ENCODE data around the gene OSBPL9.

OSBPL9 gene

GRCh38 chr1:51610637-51611036 is 6.3 kb upstream of the OSBPL9 start:
- FAIRE-seq = no peak

DNA sequence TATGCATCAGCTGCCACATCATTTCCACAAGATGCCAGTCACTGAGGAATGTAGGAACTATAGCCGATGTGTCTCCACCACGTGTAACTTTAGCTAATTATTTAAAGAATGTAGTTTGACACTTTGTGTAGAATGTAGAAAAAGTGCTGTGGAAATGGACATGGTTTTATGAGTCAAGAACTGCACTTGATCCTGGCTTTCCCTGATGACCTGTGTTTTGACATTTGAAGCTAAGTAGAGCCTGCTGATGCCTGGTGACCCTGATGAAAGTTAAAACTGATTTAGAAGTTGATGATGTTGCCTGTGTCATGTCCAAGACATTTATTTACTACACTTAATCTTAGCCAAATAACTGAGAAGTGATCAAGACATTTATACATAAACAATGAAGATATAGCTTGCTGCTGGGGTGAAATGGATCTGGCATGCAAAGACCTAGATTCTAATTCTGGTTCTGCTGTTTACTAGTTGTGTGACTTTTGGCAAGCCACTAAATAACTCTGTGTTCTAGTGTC is 4.4 kb upstream of the OSBPL9 start:
- no peak for FAIRE-seq

DNA sequence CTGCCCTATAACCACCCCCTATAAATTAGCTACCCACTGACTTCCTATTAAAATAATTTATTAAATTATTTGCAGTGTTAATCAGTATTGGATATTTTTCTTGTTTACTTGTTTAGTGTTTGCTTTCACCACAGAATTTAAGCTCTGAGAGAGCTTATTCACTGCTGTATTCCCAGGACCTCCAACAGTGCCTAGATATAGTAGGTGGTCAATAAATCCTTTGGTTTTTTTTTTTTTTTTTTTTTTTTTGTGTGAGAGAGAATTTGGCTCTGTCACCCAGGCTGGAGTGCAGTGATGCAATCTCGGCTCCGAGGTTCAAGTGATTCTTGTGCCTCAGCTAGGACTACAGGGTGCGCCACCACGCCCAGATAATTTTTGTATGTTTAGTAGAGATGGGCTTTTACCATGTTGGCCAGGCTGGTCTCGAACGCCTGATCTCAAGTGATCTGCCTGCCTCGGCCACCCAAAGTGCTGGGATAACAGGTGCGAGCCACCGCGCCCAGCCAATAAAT is 1.1 kb upstream of the OSBPL9 start:
- no peak for FAIRE-seq

GRCh38 chr1:51616490-51616889 is 402 bp upstream of the OSBPL9 start:
- FAIRE-seq = no peak

DNA sequence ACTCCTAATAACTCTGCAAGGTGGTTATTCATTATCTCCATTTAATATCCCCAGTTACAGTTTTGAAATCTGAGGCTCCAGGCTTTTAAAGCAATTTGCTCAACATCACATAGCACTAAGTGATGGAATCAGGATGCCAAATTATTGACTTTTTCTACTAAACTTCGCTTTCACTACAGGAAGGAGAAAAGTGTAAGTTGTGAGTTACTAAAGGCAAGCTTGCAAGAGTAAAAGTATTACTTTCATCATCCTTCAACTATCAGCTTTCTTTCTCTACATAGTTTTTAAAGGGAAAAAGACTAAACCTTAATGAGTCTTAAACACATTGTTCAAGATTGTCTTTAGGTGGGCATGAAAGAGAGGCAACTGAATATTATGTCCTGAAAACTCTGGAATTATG is 1.8 kb downstream of the OSBPL9 start:
- FAIRE-seq = no peak

- no peak for FAIRE-seq
These were observed 3.6 kb downstream of the OSBPL9 start for GRCh38 chr1:51620470-51620869.

DNA sequence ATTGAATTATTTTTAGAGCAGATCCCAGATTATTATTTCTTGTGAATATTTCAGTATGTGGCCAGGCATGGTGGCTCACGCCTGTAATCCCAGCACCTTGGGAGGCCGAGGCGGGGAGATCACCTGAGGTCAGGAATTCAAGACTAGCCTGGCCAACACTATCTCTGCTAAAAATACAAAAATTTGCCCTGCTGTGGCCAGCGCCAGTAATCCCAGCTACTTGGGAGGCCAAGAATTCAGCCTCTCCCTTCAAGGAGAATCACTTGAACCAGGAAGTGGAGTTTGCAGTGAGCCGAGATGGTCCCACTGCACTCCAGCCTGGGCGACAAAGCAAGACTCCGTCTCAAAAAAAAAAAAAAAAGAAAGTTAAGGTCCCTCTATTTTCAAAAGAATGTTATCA is 4.3 kb downstream of the OSBPL9 start:
- no peak for FAIRE-seq

GRCh38 chr1:51621841-51622454 is 5.1 kb downstream of the OSBPL9 start:
- FAIRE-seq = no peak

DNA sequence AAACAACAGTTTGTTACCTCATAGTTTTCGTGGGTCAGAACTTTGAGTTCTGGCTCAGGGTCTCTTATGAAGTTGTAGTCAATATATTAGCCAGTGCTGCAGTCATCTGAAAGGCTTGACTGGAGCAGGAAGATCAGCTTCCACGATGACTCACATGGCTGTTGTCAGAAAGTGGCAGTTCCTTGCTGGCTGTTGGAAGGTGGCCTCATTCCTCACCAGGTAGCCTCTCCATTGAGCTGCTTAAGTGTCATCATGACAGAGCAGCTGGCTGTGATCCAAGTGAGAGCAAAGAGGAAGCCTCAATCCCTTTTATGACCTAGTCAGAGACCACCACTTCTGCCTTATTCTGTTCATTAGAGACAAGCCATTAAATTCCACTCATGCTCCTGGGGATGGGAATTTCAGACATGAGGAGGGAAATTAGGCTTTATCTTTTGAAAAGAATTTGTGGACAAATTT is 5.6 kb downstream of the OSBPL9 start:
- no peak for FAIRE-seq

DNA sequence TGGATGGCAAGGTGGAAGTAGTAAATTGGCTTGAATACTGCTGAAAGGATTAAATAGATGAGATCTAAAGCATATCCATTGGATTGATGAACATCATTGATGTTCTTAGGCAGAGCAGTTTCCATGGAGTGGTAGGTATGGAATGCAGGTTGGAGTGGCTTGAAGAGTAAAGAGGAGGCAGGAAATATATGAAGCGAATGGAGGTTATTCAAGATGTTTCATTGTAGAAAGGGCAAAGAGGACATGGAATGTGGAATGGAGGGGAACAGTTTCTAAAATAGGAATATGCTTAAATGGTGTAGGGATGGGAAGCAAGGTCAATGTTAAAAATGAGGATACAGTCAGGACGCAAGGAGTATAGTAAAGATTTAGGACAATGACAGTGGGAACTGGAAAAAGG is 6.1 kb downstream of the OSBPL9 start:
- FAIRE-seq = no peak

DNA sequence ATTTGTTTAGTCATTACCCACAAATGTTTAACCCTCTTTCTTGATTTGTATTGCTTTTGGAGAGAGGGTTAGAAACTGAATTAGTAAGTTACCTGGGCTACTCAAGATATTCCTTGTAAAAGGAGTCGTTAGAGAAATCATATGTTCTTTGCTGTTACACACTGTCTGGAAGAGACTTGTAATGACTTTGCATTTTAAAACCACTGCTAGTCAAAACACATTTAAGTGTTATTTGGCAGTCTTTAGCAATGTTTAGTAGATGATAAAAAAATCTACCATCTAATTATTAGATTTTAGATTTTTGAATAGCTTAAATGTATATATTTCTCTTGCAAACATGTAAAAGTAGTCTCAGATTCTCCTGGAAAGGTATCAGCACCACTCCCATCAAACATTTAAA is 6.6 kb downstream of the OSBPL9 start:
- FAIRE-seq = no peak

- no peak for FAIRE-seq
These were observed 8.0 kb downstream of the OSBPL9 start for GRCh38 chr1:51624855-51625254.

GRCh38 chr1:51627672-51628071 is 10.8 kb downstream of the OSBPL9 start:
- no peak for FAIRE-seq

- no peak for FAIRE-seq
These were observed 12.1 kb downstream of the OSBPL9 start for GRCh38 chr1:51628715-51629590.

DNA sequence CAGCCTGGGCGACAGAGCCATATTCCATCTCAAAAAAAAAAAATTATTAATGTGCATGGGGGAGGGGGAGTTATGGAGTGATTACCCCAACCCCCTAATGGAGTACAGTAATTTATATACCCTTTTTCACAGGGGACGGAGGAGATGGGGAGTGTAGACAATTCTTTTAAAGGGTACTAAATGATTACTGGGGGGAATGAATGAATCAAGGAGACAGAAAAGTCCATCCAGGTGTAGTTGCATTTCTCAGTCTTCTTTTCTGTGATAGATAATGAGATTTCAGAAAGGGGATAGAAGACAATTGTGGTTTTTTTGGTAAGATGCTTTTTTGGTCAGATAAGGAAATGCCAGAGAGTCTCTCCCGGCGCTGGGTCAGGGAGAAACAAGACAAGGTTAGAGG is 13.0 kb downstream of the OSBPL9 start:
- FAIRE-seq = no peak

- FAIRE-seq = no peak
These were observed 13.5 kb downstream of the OSBPL9 start for GRCh38 chr1:51630393-51630792.

DNA sequence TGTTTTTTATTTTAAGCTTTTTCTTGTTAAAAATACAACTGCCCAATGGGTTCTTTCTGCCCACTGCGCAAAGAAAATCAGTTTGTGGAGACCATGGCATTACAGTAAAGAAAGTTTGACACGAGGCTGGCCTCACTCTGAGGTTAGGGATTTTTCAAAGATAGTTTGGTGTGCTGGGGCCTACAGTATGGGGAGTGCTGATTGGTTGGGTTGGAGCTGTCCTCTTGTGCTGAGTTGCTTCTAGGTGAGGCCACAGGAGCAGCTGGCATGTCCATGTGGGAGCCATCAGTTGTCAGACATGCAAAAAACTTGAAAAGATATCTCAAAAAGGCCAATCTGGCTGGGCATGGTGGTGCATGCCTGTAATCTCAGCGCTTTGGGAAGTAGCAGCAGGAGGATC is 14.0 kb downstream of the OSBPL9 start:
- no peak for FAIRE-seq

- FAIRE-seq = no peak
These were observed 14.9 kb downstream of the OSBPL9 start for GRCh38 chr1:51631747-51632146.

- FAIRE-seq = no peak
These were observed 17.7 kb downstream of the OSBPL9 start for GRCh38 chr1:51634618-51635017.

GRCh38 chr1:51635615-51636014 is 18.7 kb downstream of the OSBPL9 start:
- no peak for FAIRE-seq

DNA sequence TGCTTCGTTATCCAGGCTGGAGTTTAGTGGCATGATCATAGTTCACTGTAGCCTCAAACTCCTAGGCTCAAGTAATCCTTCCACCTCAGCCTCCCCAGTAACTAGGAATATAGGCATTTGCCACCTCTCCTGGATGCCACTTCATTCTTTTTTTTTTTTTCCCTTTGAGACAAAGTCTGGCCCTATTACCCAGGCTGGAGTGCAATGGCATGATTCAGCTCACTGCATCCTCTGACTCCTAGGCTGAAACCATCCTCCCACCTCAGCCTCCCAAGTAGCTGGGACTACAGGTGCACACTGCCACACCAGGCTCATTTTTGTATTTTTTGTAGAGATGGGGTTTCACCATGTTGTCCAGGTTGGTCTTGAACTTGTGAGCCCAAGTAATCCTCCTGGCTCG is 19.3 kb downstream of the OSBPL9 start:
- no peak for FAIRE-seq

DNA sequence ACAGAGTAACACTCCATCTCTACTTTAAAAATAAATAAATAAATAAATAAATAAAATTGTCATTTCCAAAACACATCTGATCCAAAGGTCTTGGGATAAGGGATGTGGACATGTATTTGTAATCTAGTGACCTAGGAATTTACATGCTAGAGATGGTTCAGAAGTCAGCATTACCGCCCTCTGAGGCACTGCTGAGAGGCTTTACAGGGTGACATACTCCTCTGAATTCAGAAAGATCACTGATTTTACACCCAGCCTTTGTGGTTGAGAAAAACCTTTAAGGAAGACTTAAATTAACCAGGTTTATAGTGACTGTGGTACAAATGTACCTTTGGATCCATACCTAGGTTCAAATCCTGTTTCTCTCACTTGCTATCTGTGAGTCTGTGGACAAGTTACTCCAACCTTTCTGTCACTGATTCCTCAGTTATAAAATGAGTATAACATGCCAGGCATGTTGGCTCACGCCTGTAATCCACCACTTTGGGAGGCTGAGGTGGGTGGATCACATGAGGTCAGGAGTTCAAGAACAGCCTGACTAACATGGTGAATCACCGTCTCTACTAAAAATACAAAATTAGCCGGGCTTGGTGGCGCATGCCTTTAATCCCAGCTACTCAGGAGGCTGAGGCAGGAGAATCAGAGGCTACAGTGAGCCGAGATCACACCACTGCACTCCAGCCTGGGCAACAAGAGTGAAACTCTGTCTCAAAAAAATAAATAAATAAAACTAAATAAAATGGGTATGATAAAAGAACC is 20.1 kb downstream of the OSBPL9 start:
- no peak for FAIRE-seq

DNA sequence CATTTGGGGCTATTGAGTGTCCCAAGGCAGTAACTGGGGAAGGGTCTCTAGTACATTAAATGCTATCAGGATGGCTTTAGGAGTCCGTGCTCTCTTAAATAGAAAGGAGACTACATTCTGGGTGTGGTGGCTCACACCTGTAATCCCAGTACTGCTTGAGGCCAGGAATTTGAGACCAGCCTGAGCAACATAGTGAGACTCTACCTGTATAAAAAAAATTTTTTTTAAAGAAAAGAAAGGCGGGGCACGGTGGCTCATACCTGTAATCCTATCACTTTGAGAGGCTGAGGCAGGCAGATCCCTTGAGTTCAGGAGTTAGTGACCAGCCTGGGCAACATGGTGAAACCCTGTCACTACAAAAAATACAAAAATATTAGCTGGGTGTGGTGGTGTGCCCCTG is 21.5 kb downstream of the OSBPL9 start:
- FAIRE-seq = no peak

Measured in endometrium (tissue), 2 donors.